Ovary (tissue), 3 donors: ENCODE data around the gene OR2V2.

Source experiments
- CTCF ChIP-seq, 3 donors: fragments of 450-650 bp in 2 of 3; fragments of 200-600 bp in 1 of 3; IDR thresholded peaks; one replicate each; pipeline versions ENCODE4 v1.5.1 to v1.8.0; 2016 to 2022; ENCODE audit warnings: antibody characterized with exemption in 3 of 3, mild to moderate bottlenecking in 1 of 3
- EP300 ChIP-seq: sonication (generic); formaldehyde crosslinking; IDR thresholded peaks from one replicate; pipeline ENCODE4 v1.6.1; 2017; ENCODE audit warnings: antibody characterized with exemption
- POLR2A ChIP-seq: fragments of 450-650 bp; IDR thresholded peaks from one replicate; pipeline ENCODE4 v1.6.1; 2017; ENCODE audit warnings: antibody characterized with exemption, mild to moderate bottlenecking, moderate library complexity
- donor health status: DM: no; HTN: no; CAD: no.

GRCh38 chr5:181149355-181149754 is 2.0 kb downstream of the OR2V2 start:
- TF ChIP-seq CTCF (IDR thresholded peaks at IDR 0.05) (no peak), POLR2A (no peak), EP300 (no peak)
